ENCODE results near the gene RFTN1. TPM values are rescaled to one million over a fixed set of nuclear protein-coding genes. Genes with fewer than 3 reads are reported as not detected.

The RFTN1 gene
- total and polyA plus RNA-seq, 2 of the 8 experiments (the other 6 are each of a cell fraction or from before 2014, with no cell fraction given): 4.6 to 6.7 TPM

DNA sequence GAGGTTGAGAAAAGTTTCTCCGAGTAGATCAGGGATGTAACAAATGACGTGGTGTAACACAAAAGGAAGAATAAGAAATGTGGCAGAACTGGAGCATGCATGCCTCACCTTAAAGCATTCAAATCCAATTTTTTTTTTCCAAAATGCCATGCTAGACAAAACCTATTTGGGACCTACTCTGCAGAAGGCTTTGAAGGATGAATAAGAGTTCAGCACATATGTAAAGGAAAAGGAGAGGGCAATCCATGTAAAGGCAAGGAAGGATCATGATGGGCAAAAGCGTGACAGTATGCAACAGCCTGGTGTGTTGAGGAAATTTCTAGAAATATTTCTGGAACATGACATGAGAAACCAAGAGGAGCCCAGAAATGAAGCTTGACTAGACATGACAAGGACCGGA is 132.1 kb downstream of the RFTN1 start:
- DNase-seq (ENCODE audit: low read depth in 1 of 2, low spot score in 2 of 2): no peak
- H2BK5ac ChIP-seq (ENCODE audit: low read depth, low read length): no peak overlapping the region
- H4K8ac ChIP-seq (ENCODE audit: extremely low read depth, insufficient read depth, low read length): no peak overlapping the region
- no peaks in the 10 kb centered on the region for H3K23me2 ChIP-seq (ENCODE audit: low read depth, low read length)
- no peak overlapping the region for H2AK5ac ChIP-seq (ENCODE audit: low read depth, low read length)
- no peak overlapping the region for H3K4me2 ChIP-seq (ENCODE audit: insufficient read depth in 1 of 2, low read depth in 2 of 2, low read length in 2 of 2)
- H3K9me3 ChIP-seq (ENCODE audit: insufficient read depth in 2 of 2, low read depth in 1 of 2, low read length in 1 of 2): peaks cover 2 to 5% of the 10 kb centered on the region in 2 experiments; a peak in 3 of 4 replicates
- no peak overlapping the region for H3K4me3 ChIP-seq (ENCODE audit: extremely low read depth in 1 of 4, insufficient read depth in 2 of 4, low read depth in 3 of 4, low read length in 4 of 4)
- no peak overlapping the region for H2BK120ac ChIP-seq (replicated peaks; ENCODE audit: low read depth, low read length)
- no peak for FAIRE-seq
- H2BK15ac ChIP-seq (ENCODE audit: low read length): no peak overlapping the region
- H2AFZ ChIP-seq (ENCODE audit: low read length): no peak overlapping the region
- no peaks in the 10 kb centered on the region for H3K4me1 ChIP-seq (replicated peaks in 1 of 4; ENCODE audit: control insufficient read depth in 3 of 4, insufficient read depth in 4 of 4, low read length in 3 of 4)
- H3K36me3 ChIP-seq (ENCODE audit: control insufficient read depth in 2 of 4, insufficient read depth in 4 of 4, low read length in 3 of 4): no peaks in the 10 kb centered on the region
- no peak overlapping the region for H3K27ac ChIP-seq (ENCODE audit: low read depth, low read length)
- H3K79me1 ChIP-seq (ENCODE audit: low read depth, low read length): no peaks in the 10 kb centered on the region
- no peak overlapping the region for H3K4ac ChIP-seq (replicated peaks; ENCODE audit: insufficient read length, low read depth, low read length)
- no peaks in the 10 kb centered on the region for H3K27me3 ChIP-seq (replicated peaks in 1 of 4; ENCODE audit: control insufficient read depth in 3 of 4, extremely low read depth in 1 of 4, insufficient read depth in 3 of 4, low read length in 3 of 4)
- H4K20me1 ChIP-seq (replicated peaks in 1 of 2; ENCODE audit: control insufficient read depth in 1 of 2, insufficient read depth in 2 of 2, low read length in 2 of 2): no peaks in the 10 kb centered on the region
- no peak overlapping the region for H3K14ac ChIP-seq (ENCODE audit: insufficient read length)
- no peak overlapping the region for H3K56ac ChIP-seq (replicated peaks; ENCODE audit: insufficient read length, low read depth, low read length)
- H4K5ac ChIP-seq (ENCODE audit: insufficient read length, low read depth, low read length): no peak overlapping the region
- H3K9ac ChIP-seq (replicated peaks in 1 of 4; ENCODE audit: extremely low read depth in 1 of 4, low read depth in 3 of 4, low read length in 3 of 4): no peak overlapping the region
- ChIA-PET POLR2A (ENCODE audit: partially characterized antibody) (no interaction called here), CTCF (ENCODE audit: partially characterized antibody) (no interaction called here)
- H3K79me2 ChIP-seq (ENCODE audit: control insufficient read depth in 1 of 2, insufficient read depth in 2 of 2, low read length in 2 of 2): no peaks in the 10 kb centered on the region
- H3K18ac ChIP-seq (ENCODE audit: extremely low read depth, low read length): no peak overlapping the region
- no peak overlapping the region for H2BK12ac ChIP-seq (ENCODE audit: low read depth, low read length)
- no peak overlapping the region for H4K91ac ChIP-seq (replicated peaks; ENCODE audit: insufficient read length, low read length)
- H3K23ac ChIP-seq (ENCODE audit: insufficient read length): no peak overlapping the region
- no peak overlapping the region for H2BK20ac ChIP-seq (ENCODE audit: low read length)
- 69% methylated on average over 4 of the region's 4 CpGs; no CpG with 5 or more reads in 1 of the 2 experiments for WGBS, 2 experiments (ENCODE audit: extremely low coverage in 1 of 2, insufficient coverage in 1 of 2, insufficient read length in 1 of 2, insufficient replicate concordance in 2 of 2, low coverage in 1 of 2, low lambda C conversion rate in 2 of 2, missing lambda C conversion rate in 1 of 2)
- TF ChIP-seq JUN (IDR thresholded peaks at IDR 0.05; ENCODE audit: low read depth, low read length): no peak
- TF ChIP-seq SP2 (IDR thresholded peaks at IDR 0.05; ENCODE audit: low read length): no peak
- TF ChIP-seq, protein P1, sequence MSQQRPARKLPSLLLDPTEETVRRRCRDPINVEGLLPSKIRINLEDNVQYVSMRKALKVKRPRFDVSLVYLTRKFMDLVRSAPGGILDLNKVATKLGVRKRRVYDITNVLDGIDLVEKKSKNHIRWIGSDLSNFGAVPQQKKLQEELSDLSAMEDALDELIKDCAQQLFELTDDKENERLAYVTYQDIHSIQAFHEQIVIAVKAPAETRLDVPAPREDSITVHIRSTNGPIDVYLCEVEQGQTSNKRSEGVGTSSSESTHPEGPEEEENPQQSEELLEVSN (IDR thresholded peaks at IDR 0.05): no peak
- TF ChIP-seq HDAC6 (IDR thresholded peaks at IDR 0.05; ENCODE audit: low read depth, low read length): no peak
- TF ChIP-seq TCF12 (IDR thresholded peaks at IDR 0.05; ENCODE audit: low read depth, low read length): no peak
- TF ChIP-seq CHD1 (IDR thresholded peaks at IDR 0.05; ENCODE audit: low read depth, low read length): no peak
- TF ChIP-seq JUND (IDR thresholded peaks at IDR 0.05; ENCODE audit: low read length): no peak
- no peak for TF ChIP-seq SIN3A (conservative IDR thresholded peaks at IDR 0.05 in 1 of 2, IDR thresholded peaks at IDR 0.05 in 1 of 2; ENCODE audit: low read depth in 1 of 2, low read length in 2 of 2)
- TF ChIP-seq, protein P2, sequence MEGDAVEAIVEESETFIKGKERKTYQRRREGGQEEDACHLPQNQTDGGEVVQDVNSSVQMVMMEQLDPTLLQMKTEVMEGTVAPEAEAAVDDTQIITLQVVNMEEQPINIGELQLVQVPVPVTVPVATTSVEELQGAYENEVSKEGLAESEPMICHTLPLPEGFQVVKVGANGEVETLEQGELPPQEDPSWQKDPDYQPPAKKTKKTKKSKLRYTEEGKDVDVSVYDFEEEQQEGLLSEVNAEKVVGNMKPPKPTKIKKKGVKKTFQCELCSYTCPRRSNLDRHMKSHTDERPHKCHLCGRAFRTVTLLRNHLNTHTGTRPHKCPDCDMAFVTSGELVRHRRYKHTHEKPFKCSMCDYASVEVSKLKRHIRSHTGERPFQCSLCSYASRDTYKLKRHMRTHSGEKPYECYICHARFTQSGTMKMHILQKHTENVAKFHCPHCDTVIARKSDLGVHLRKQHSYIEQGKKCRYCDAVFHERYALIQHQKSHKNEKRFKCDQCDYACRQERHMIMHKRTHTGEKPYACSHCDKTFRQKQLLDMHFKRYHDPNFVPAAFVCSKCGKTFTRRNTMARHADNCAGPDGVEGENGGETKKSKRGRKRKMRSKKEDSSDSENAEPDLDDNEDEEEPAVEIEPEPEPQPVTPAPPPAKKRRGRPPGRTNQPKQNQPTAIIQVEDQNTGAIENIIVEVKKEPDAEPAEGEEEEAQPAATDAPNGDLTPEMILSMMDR (IDR thresholded peaks at IDR 0.05; ENCODE audit: control extremely low read depth in 1 of 3, insufficient read depth in 1 of 3, low read depth in 1 of 3, low read length in 3 of 3): no peak
- no peak for TF ChIP-seq NANOG (IDR thresholded peaks at IDR 0.05; ENCODE audit: insufficient read depth, low read depth, low read length, poor library complexity, severe bottlenecking)
- TF ChIP-seq PHF8 (conservative IDR thresholded peaks at IDR 0.05; ENCODE audit: low read depth, low read length): no peak

All from H1 (cell line).